ENCODE measurements around the gene TXLNG.
A peak's percentile ranks its signal among the peaks of the same experiment; 100 is the strongest.
"Not testable (repeated sequence)": the region's sequence is repeated elsewhere in the genome, so short reads cannot be mapped to it uniquely, and the experiment has no call there.

TXLNG gene

DNA sequence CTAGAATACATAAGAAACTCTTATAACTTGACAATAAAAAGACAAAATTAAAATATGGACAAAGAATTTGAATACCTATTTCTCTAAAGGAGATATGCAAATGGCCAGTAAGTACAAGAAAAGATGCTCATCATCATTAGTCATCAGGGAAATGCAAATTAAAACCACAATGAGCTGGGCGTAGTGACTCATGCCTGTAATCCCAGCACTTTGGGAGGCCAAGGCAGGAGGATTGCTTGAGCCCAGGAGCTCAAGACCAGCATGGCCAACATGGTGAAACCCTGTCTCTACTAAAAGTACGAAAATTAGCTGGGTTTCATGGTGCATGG, 69.8 kb downstream of the TXLNG start:
- DNase-seq (ENCODE audit: low read depth); H3K4me3 ChIP-seq (ENCODE audit: low read length); H3K9me3 ChIP-seq (ENCODE audit: control insufficient read depth, low read length); H3K4me1 ChIP-seq (ENCODE audit: control insufficient read depth, insufficient read depth, low read length); H3K27me3 ChIP-seq (replicated peaks; ENCODE audit: control insufficient read depth, insufficient read depth, low read length); H3K9ac ChIP-seq (ENCODE audit: low read length): not testable (repeated sequence)
- peaks cover 49% of the 10 kb centered on the region for H3K36me3 ChIP-seq (ENCODE audit: control insufficient read depth, insufficient read depth, low read length, severe bottlenecking)

DNA sequence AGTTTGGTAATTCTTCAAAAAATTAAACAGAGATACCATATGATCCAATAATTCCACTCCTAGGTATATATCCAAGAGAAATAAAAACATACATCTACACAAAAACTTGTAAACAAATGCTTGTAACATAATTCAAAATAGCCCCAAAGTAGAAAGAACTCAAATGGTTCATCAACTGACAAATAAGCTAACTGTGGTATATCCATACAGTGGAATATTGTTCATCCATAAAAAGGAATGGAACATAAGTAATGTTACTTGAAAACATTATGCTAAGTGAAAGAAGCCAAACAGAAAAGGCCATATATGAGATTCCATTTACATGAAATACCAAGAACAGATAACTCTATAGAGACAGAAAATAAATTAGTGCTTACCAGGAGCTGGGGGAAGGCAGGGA, 70.5 kb downstream of the TXLNG start:
- no peak for DNase-seq (ENCODE audit: low read depth)
- H3K9ac ChIP-seq (ENCODE audit: low read length): no peak overlapping the region
- no peaks in the 10 kb centered on the region for H3K27me3 ChIP-seq (replicated peaks; ENCODE audit: control insufficient read depth, insufficient read depth, low read length)
- no peak overlapping the region for H3K4me3 ChIP-seq (ENCODE audit: low read length)
- H3K4me1 ChIP-seq (ENCODE audit: control insufficient read depth, insufficient read depth, low read length): peaks cover 1% of the 10 kb centered on the region
- peaks cover 8% of the 10 kb centered on the region for H3K9me3 ChIP-seq (ENCODE audit: control insufficient read depth, low read length)
- H3K36me3 ChIP-seq (ENCODE audit: control insufficient read depth, insufficient read depth, low read length, severe bottlenecking): peaks cover 54% of the 10 kb centered on the region

DNA sequence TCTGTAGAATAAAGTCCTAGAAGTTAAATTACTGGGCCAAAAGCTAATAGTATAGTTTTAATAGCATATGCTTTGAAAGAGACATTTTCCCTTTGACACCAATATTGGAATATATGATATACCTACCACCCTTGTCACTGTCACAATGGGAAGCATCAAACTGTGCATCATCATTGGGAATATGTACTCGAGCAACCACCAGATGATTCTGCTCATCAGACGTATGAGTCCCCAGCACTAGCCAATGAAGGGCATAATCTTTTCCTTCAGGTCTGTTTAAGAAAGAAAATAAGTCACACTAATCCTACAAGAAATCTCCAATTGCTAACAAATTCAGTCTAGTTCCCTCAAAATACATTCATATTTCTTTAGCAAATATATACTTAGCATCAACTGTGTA, 76.6 kb downstream of the TXLNG start:
- Histone ChIP-seq H3K9me3 (ENCODE audit: control insufficient read depth, low read length) (no peaks in the 10 kb centered on the region), H3K4me1 (ENCODE audit: control insufficient read depth, insufficient read depth, low read length) (no peaks in the 10 kb centered on the region), H3K9ac (ENCODE audit: low read length) (no peak overlapping the region), H3K4me3 (ENCODE audit: low read length) (no peak overlapping the region), H3K27me3 (replicated peaks; ENCODE audit: control insufficient read depth, insufficient read depth, low read length) (no peaks in the 10 kb centered on the region), H3K36me3 (ENCODE audit: control insufficient read depth, insufficient read depth, low read length, severe bottlenecking) (peaks cover 22% of the 10 kb centered on the region)
- DNase-seq (ENCODE audit: low read depth): no peak

DNA sequence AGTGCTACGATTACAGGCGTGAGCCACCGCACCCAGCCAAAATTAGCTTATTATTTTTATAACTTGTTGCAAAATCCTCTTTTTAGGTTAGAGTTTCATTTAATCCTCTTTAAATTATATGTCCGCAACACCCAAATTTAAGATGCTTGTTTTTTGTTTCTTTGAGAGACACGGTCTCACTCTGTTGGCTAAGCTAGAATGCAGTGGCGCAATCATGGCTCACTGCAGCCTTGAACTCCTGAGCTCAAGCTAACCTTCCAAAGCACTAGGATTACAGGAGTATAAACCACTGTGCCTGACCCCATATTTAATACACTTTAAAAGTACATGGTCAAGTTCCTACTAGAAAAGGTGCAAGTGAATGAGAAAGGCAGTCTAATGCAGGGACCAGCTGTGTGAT, 81.7 kb downstream of the TXLNG start:
- H3K9me3 ChIP-seq (ENCODE audit: control insufficient read depth, low read length): no peaks in the 10 kb centered on the region
- H3K9ac ChIP-seq (ENCODE audit: low read length): no peak overlapping the region
- peak; percentile 11 for DNase-seq (ENCODE audit: low read depth)
- H3K4me3 ChIP-seq (ENCODE audit: low read length): peak overlapping the region; percentile 84
- H3K27me3 ChIP-seq (replicated peaks; ENCODE audit: control insufficient read depth, insufficient read depth, low read length): no peaks in the 10 kb centered on the region
- peaks cover 12% of the 10 kb centered on the region for H3K4me1 ChIP-seq (ENCODE audit: control insufficient read depth, insufficient read depth, low read length)
- peaks cover under 1% of the 10 kb centered on the region for H3K36me3 ChIP-seq (ENCODE audit: control insufficient read depth, insufficient read depth, low read length, severe bottlenecking)

DNA sequence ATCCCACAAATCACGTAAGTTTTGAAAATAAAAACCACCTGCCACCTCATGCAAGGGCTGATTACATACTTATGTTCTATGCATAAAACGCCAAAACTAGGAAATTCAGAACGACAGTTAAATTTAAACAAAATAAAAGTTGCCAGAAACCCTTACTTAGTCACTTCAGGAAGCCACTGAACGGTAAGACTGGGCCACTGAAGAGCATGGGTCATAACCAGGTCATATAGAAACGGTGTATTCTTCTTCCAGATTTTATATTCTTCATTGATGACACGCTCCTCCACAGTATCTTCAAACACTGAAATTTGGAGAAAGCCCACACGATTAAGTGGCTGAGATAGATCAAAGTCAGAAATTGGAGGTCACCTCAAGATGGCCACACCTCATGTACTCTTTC, 82.7 kb downstream of the TXLNG start:
- Histone ChIP-seq H3K4me3 (ENCODE audit: low read length) (peak overlapping the region; percentile 84), H3K9ac (ENCODE audit: low read length) (peak overlapping the region; percentile 83), H3K9me3 (ENCODE audit: control insufficient read depth, low read length) (no peaks in the 10 kb centered on the region), H3K4me1 (ENCODE audit: control insufficient read depth, insufficient read depth, low read length) (peaks cover 12% of the 10 kb centered on the region), H3K27me3 (replicated peaks; ENCODE audit: control insufficient read depth, insufficient read depth, low read length) (no peaks in the 10 kb centered on the region), H3K36me3 (ENCODE audit: control insufficient read depth, insufficient read depth, low read length, severe bottlenecking) (no peaks in the 10 kb centered on the region)
- DNase-seq (ENCODE audit: low read depth): no peak

DNA sequence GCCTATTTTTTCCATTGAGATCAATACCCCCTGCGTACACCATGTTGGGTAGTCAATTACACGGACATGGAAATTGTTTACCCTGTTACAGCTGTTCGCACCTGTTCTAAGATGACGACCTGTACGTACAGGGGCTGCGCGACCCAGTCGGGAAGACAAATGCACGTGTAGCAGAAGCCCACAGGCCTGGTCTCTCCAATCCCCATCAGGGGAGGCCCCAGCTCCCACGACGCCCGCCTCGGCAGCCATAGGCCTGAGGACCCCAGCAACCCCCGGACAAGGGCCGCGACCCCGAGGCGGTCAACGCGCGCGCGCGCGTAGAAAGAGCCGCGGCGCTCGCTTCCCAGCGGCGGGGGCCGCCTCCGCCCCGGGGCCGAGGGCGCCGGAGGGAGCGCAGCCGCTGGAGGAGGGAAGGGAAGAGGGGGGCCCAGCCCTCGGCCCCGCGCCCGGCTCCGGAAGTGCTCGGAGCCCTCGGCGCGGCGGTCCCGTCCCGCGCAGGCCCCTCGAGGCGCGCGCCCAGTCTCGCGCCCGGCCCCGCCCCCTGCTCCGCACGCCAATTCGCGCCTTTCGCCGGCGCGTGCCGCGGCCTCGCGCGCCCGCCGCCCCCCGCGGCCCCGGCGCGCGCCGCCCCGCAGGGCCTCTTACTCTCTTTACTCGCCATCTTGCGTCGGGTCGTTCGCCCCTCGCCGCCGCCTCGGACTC, 83.3 kb downstream of the TXLNG start:
- H3K9ac ChIP-seq (ENCODE audit: low read length): peak overlapping the region; percentile 85
- peaks cover 12% of the 10 kb centered on the region for H3K4me1 ChIP-seq (ENCODE audit: control insufficient read depth, insufficient read depth, low read length)
- peak; percentile 63 for DNase-seq (ENCODE audit: low read depth)
- H3K9me3 ChIP-seq (ENCODE audit: control insufficient read depth, low read length): no peaks in the 10 kb centered on the region
- H3K4me3 ChIP-seq (ENCODE audit: low read length): peak overlapping the region; percentile 84
- no peaks in the 10 kb centered on the region for H3K36me3 ChIP-seq (ENCODE audit: control insufficient read depth, insufficient read depth, low read length, severe bottlenecking)
- H3K27me3 ChIP-seq (replicated peaks; ENCODE audit: control insufficient read depth, insufficient read depth, low read length): no peaks in the 10 kb centered on the region

DNA sequence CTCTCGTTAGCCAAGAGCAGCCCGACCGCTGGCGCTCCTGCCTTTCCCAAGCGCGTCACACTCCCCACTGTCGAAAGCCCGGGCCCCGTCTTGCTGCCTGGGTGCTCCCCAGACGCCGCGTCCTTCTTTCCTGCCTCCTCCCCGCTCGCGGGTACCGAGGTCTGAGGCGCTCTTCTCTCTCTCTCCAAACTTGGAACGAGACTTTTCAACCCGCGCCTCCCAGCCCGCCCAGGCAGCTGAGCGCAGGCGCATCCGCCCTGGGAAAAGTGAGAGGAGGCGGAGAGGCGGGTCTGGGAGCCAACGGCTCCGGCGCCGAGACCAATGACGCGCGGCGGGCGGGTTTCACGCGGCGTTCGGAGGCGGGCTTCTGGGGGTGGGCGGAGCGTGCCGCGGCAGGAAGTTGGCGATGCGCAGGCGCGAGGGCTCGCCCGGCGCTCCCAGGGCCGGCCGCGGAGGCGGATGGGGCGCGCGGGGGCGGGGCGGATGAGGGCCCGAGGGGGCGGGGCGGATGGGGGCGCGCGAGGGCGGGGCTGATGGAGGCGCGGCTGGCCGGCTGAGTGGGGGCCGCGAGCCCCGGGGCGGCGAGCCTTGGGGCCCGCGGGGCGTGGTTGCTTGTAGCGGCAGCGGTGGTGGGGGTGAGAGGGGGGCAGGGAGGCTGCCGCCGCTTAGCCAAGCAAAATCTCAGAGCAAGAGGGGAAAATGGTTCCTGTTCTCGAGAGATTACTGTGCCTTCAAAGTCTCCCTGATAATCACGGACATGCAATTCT, 84.0 kb downstream of the TXLNG start, which contains the start of gene RBBP7:
Gene RBBP7 (minus strand): TSS at position 268 of the 767 bp plus-strand sequence. CDS start 309 bp downstream, outside the sequence.
- Histone ChIP-seq H3K36me3 (ENCODE audit: control insufficient read depth, insufficient read depth, low read length, severe bottlenecking) (no peaks in the 10 kb centered on the region), H3K9ac (ENCODE audit: low read length) (peak within 1 kb of the TSS; percentile 91), H3K4me3 (ENCODE audit: low read length) (peak within 1 kb of the TSS; percentile 84), H3K9me3 (ENCODE audit: control insufficient read depth, low read length) (no peaks in the 10 kb centered on the region), H3K4me1 (ENCODE audit: control insufficient read depth, insufficient read depth, low read length) (peaks cover 12% of the 10 kb centered on the region), H3K27me3 (replicated peaks; ENCODE audit: control insufficient read depth, insufficient read depth, low read length) (no peaks in the 10 kb centered on the region)
- peak; percentile 98 for DNase-seq (ENCODE audit: low read depth)

DNA sequence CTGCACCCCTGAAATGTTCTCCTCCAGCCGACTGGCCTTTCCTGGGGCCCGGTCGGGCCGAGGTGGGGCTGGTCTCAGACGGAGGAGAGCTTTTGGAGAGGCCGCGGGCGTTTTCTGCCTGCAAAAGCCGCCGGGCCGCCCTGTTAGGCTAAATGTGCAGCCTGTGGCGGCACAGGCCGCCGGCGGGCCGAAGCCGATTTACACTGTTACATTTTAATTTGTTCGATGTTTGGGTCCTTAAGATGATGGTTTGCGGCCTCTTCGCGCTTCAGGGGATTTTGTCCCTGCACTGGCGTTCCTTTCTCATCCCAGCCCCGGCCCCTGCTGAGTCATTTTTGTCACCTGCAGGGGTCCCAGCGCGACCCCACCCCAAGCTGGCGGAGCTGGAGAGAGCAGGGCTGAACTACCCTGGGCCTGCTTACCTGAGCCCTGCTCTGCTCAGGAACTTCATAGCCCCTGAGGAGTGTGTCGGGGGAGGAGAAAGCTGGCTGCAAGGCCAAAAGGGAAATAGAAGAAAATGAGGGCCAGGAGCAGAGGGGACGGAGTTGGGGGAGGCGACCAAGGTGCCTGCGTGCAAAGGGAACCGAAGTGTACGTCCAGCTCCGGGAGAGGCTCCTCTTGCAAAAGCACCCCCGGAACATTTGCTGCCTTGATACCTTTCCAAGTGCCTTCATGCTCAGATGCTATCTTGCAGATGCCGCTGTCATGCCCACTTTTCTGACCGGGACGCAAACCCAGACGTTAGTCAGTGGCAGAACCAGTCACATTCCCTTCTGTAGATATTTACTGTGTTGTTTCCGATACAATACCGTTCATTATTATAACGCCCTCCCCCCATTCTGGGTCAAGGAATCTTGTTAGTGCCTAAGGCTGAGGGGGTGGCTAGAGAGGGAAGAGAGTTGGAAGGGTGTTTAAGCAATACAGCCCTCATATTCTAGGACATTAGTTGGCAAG, 84.9 kb downstream of the TXLNG start:
- no peaks in the 10 kb centered on the region for H3K27me3 ChIP-seq (replicated peaks; ENCODE audit: control insufficient read depth, insufficient read depth, low read length)
- DNase-seq (ENCODE audit: low read depth): peak; percentile 52

DNA sequence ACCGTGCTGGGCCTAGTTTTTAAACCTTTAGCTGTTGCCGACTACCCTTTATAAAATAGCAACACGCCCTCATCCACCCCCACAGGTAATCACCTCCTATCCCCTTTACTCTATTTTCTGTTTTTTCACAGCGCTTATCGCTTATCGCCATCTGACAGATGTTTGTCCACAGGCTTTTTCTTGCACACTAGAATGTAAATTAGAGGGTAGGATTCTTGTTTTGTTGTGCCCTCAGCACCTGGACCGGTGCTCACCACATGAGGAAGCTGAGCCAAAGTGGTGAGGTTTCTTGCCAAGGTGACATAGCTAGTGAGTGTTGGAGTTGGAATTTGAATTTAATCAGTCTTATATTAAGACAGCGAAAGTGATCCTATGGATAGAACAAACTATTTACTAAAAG, 86.8 kb downstream of the TXLNG start:
- Histone ChIP-seq H3K4me3 (ENCODE audit: low read length) (no peak overlapping the region), H3K27me3 (replicated peaks; ENCODE audit: control insufficient read depth, insufficient read depth, low read length) (peaks cover 12% of the 10 kb centered on the region), H3K36me3 (ENCODE audit: control insufficient read depth, insufficient read depth, low read length, severe bottlenecking) (no peaks in the 10 kb centered on the region), H3K9ac (ENCODE audit: low read length) (no peak overlapping the region), H3K9me3 (ENCODE audit: control insufficient read depth, low read length) (no peaks in the 10 kb centered on the region), H3K4me1 (ENCODE audit: control insufficient read depth, insufficient read depth, low read length) (peaks cover 12% of the 10 kb centered on the region)
- DNase-seq (ENCODE audit: low read depth): no peak

More for the DNA sequence above, 84.9 kb downstream of the TXLNG start:
- Histone ChIP-seq H3K9me3 (ENCODE audit: control insufficient read depth, low read length) (no peaks in the 10 kb centered on the region), H3K9ac (ENCODE audit: low read length) (peak overlapping the region; percentile 91), H3K4me3 (ENCODE audit: low read length) (peak overlapping the region; percentile 81), H3K4me1 (ENCODE audit: control insufficient read depth, insufficient read depth, low read length) (peaks cover 12% of the 10 kb centered on the region), H3K36me3 (ENCODE audit: control insufficient read depth, insufficient read depth, low read length, severe bottlenecking) (no peaks in the 10 kb centered on the region)

DNA sequence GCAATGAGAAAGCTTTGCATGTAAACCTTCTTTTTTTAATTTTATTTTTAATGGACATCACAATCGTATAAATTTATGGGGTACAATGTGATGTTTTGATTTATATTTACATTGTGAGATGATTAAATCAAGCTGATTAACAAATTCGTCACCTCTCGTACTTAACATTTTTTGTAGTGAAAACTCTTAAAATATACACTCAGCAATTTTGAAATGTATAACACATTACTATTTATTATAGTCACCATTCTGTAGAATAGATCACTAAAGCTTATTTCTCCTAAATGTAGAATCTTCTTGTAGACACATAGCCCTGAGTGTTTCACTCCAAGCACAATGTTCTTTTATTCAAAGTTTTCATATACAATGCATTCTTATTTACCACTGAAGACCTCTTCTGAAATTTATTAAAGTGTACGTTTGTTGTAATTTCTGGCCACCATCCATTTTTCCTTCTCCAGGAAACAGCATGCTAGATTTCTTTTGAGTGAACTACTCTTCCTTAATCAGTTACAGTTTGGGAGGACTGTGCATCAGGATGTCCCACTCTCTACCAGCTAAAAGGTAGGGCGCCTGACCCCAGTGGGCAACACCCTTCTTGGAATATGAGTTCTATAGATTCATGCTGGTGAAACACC, 88.3 kb downstream of the TXLNG start:
- Histone ChIP-seq H3K36me3 (ENCODE audit: control insufficient read depth, insufficient read depth, low read length, severe bottlenecking) (no peaks in the 10 kb centered on the region), H3K4me3 (ENCODE audit: low read length) (no peak overlapping the region), H3K4me1 (ENCODE audit: control insufficient read depth, insufficient read depth, low read length) (peaks cover 12% of the 10 kb centered on the region), H3K9ac (ENCODE audit: low read length) (no peak overlapping the region), H3K27me3 (replicated peaks; ENCODE audit: control insufficient read depth, insufficient read depth, low read length) (peaks cover 12% of the 10 kb centered on the region), H3K9me3 (ENCODE audit: control insufficient read depth, low read length) (no peaks in the 10 kb centered on the region)
- no peak for DNase-seq (ENCODE audit: low read depth)

Measured in adipocyte (in vitro differentiated cells).